Smooth muscle cell (in vitro differentiated cells): ENCODE measurements around the gene BBS1. TPM values are rescaled to one million over a fixed set of nuclear protein-coding genes. Genes with fewer than 3 reads are reported as not detected.

Experiments used
- DNase-seq: peaks from one replicate; lab custom pipeline; 2025; ENCODE audit not compliant: unreplicated experiment; lab: John Stamatoyannopoulos, UW
- H2AFZ ChIP-seq: fragments of 200-600 bp; sonication (generic); 2 replicates; pipeline ENCODE4 v1.6.0; 2016; ENCODE audit warnings: antibody characterized with exemption, low read depth, mild to moderate bottlenecking
- H3F3A ChIP-seq: fragments of 200-600 bp; sonication (generic); 2 replicates; pipeline ENCODE4 v1.6.0; 2017; ENCODE audit warnings: antibody characterized with exemption, low read depth
- H3K27ac ChIP-seq: fragments of 200-600 bp; sonication (generic); 2 replicates; pipeline ENCODE4 v1.5.1; 2016; ENCODE audit warnings: low read depth, mild to moderate bottlenecking
- H3K27me3 ChIP-seq: fragments of 200-600 bp; sonication (generic); 2 replicates; pipeline ENCODE4 v1.6.1; 2016; ENCODE audit warnings: low read depth, mild to moderate bottlenecking
- H3K36me3 ChIP-seq: fragments of 200-600 bp; sonication (generic); 2 replicates; pipeline ENCODE4 v1.5.1; 2016; ENCODE audit warnings: low read depth
- H3K4me1 ChIP-seq: fragments of 200-600 bp; sonication (generic); 2 replicates; pipeline ENCODE4 v1.5.1; 2016; ENCODE audit warnings: low read depth
- H3K4me2 ChIP-seq: fragments of 200-600 bp; sonication (generic); 2 replicates; pipeline ENCODE4 v1.6.0; 2016; ENCODE audit warnings: mild to moderate bottlenecking
- H3K4me3 ChIP-seq: fragments of 200-600 bp; sonication (generic); 2 replicates; pipeline ENCODE4 v1.5.1; 2016; ENCODE audit warnings: mild to moderate bottlenecking
- H3K79me2 ChIP-seq: fragments of 200-600 bp; sonication (generic); 2 replicates; pipeline ENCODE4 v1.6.0; 2016; ENCODE audit warnings: low read depth, mild to moderate bottlenecking
- H3K9ac ChIP-seq: fragments of 200-600 bp; sonication (generic); 2 replicates; pipeline ENCODE4 v1.6.0; 2016; ENCODE audit warnings: low read depth
- H3K9me3 ChIP-seq: fragments of 200-600 bp; sonication (generic); replicated peaks from 2 replicates; pipeline ENCODE4 v1.5.1; 2016; ENCODE audit warnings: low read depth
- H4K20me1 ChIP-seq: fragments of 200-600 bp; sonication (generic); 2 replicates; pipeline ENCODE4 v1.6.0; 2016; ENCODE audit warnings: low read depth
- CTCF ChIP-seq: fragments of 200-600 bp; sonication (generic); IDR thresholded peaks from 2 replicates; pipeline ENCODE4 v1.5.1; 2017; ENCODE audit warnings: borderline replicate concordance, mild to moderate bottlenecking, antibody characterized with exemption; ENCODE audit not compliant: insufficient read depth, poor library complexity, severe bottlenecking
- WGBS: methylation state at CpG from one replicate; pipeline ENCODE4 v1.1.7; 2016; ENCODE audit warnings: low lambda C conversion rate; 5-methylcytosine and 5-hydroxymethylcytosine counted together
- polyA plus RNA-seq: library from polyadenylated mRNA; unstranded; fragments of >200 nt; fragmentation: Nextera tagmentation; extraction: Ambion mirVana; gene quantifications from 2 replicates; pipeline ENCODE4 v1.2.1, GENCODE V29; 2016
- total RNA-seq: library from RNA; depleted of rRNA; stranded (reverse); fragments of >200 nt; gene quantifications from 2 replicates; pipeline ENCODE4 v1.2.3, GENCODE V29; 2014

BBS1 gene
- total and polyA plus RNA-seq, 2 experiments from 2014 or later, result 13.0 to 30.1 TPM

- no peak overlapping the region for H2AFZ ChIP-seq
- no peak overlapping the region for H3K27ac ChIP-seq
- H4K20me1 ChIP-seq, result no peaks in the 10 kb centered on the region
- no peaks in the 10 kb centered on the region for H3K36me3 ChIP-seq
- DNase-seq, result no peak
- H3K4me2 ChIP-seq, result no peak overlapping the region
- H3K9ac ChIP-seq, result no peak overlapping the region
- H3K4me3 ChIP-seq, result no peak overlapping the region
- H3K79me2 ChIP-seq, result no peaks in the 10 kb centered on the region
- H3K4me1 ChIP-seq, result peaks cover 11% of the 10 kb centered on the region
- H3F3A ChIP-seq, result no peaks in the 10 kb centered on the region
- no peak for TF ChIP-seq CTCF
- WGBS, result 39% methylated on average over 5 of the region's 5 CpGs
- no peaks in the 10 kb centered on the region for H3K9me3 ChIP-seq
- H3K27me3 ChIP-seq, result no peaks in the 10 kb centered on the region
Observed at GRCh38 chr11:66570079-66570849, 59.8 kb downstream of the BBS1 start.

- Histone ChIP-seq H3K4me2 (no peak overlapping the region), H3F3A (no peaks in the 10 kb centered on the region), H4K20me1 (no peaks in the 10 kb centered on the region), H3K9ac (no peak overlapping the region), H3K27me3 (no peaks in the 10 kb centered on the region), H3K4me3 (no peak overlapping the region), H3K4me1 (peaks cover 11% of the 10 kb centered on the region), H3K79me2 (no peaks in the 10 kb centered on the region), H2AFZ (no peak overlapping the region), H3K36me3 (no peaks in the 10 kb centered on the region), H3K27ac (no peak overlapping the region), H3K9me3 (no peaks in the 10 kb centered on the region)
- no peak for TF ChIP-seq CTCF
- WGBS, result 66% methylated on average over 2 of the region's 2 CpGs
- DNase-seq, result no peak
Observed at GRCh38 chr11:66570850-66571180, 60.4 kb downstream of the BBS1 start.

GRCh38 chr11:66579017-66579606 is 68.7 kb downstream of the BBS1 start:
- peak; percentile 86 for TF ChIP-seq CTCF
- no peaks in the 10 kb centered on the region for H3K27me3 ChIP-seq
- H2AFZ ChIP-seq, result peak overlapping the region; percentile 54
- H4K20me1 ChIP-seq, result no peaks in the 10 kb centered on the region
- peak; percentile 55 for DNase-seq
- H3F3A ChIP-seq, result peaks cover 3% of the 10 kb centered on the region
- H3K27ac ChIP-seq, result no peak overlapping the region
- no peaks in the 10 kb centered on the region for H3K36me3 ChIP-seq
- H3K4me1 ChIP-seq, result no peaks in the 10 kb centered on the region
- peak overlapping the region; percentile 73 for H3K4me2 ChIP-seq
- no peaks in the 10 kb centered on the region for H3K79me2 ChIP-seq
- no peak overlapping the region for H3K9ac ChIP-seq
- 25% methylated on average over 25 of the region's 25 CpGs for WGBS
- H3K9me3 ChIP-seq, result no peaks in the 10 kb centered on the region
- H3K4me3 ChIP-seq, result no peak overlapping the region
